OCI-LY3 (cell line): Measurements from ENCODE around the gene RPS6KA2.

Source experiments
- H2AFZ ChIP-seq: fragments of 200-600, 300-600 bp; shearing (Covaris generic); 2 replicates; pipeline ENCODE4 v1.6.0; 2014; ENCODE audit warnings: antibody characterized with exemption, low read depth, low read length
- H3K27ac ChIP-seq: fragments of 200-600, 300-600 bp; sonication (generic); 2 replicates; pipeline ENCODE4 v1.5.1; 2014; ENCODE audit warnings: mild to moderate bottlenecking, low read length, moderate library complexity, mixed read lengths
- H3K27me3 ChIP-seq: fragments of 200-600, 300-600 bp; sonication (generic); 2 replicates; pipeline ENCODE4 v1.6.1; 2014; ENCODE audit warnings: low read depth, low read length, mixed read lengths
- H3K36me3 ChIP-seq: fragments of 200-600, 300-600 bp; sonication (generic); replicated peaks from 2 replicates; pipeline ENCODE3; 2014; ENCODE audit warnings: low read depth, low read length, mixed read lengths
- H3K4me1 ChIP-seq: fragments of 300-600, 200-600 bp; sonication (generic); 2 replicates; pipeline ENCODE4 v1.6.1; 2014; ENCODE audit warnings: low read length, mixed read lengths
- H3K4me2 ChIP-seq: fragments of 200-600, 300-600 bp; sonication (generic); 2 replicates; pipeline ENCODE4 v1.6.1; 2014; ENCODE audit warnings: low read length, mixed read lengths
- H3K4me3 ChIP-seq: fragments of 300-600, 200-600 bp; sonication (generic); 2 replicates; pipeline ENCODE4 v1.5.1; 2014; ENCODE audit warnings: antibody characterized with exemption, mild to moderate bottlenecking, low read length, moderate library complexity
- H3K79me2 ChIP-seq: fragments of 300-600, 200-600 bp; shearing (Covaris generic); 2 replicates; pipeline ENCODE4 v1.6.1; 2014; ENCODE audit warnings: mild to moderate bottlenecking, low read length, mixed read lengths
- H3K9ac ChIP-seq: fragments of 300-600, 200-600 bp; shearing (Covaris generic); 2 replicates; pipeline ENCODE4 v1.6.0; 2014; ENCODE audit warnings: mild to moderate bottlenecking, low read length, moderate library complexity
- H3K9me3 ChIP-seq: fragments of 200-600, 300-600 bp; shearing (Covaris generic); 2 replicates; pipeline ENCODE4 v1.6.1; 2014; ENCODE audit warnings: low read length, mixed read lengths; ENCODE audit not compliant: insufficient read depth
- H4K20me1 ChIP-seq: fragments of 200-600, 300-600 bp; sonication (generic); 2 replicates; pipeline ENCODE4 v1.6.1; 2016; ENCODE audit warnings: low read length, mixed read lengths; ENCODE audit not compliant: insufficient read depth
- CTCF ChIP-seq: fragments of 200-600, 300-600 bp; sonication (generic); IDR thresholded peaks from 2 replicates; pipeline ENCODE4 v1.5.1; 2014; ENCODE audit warnings: antibody characterized with exemption, low read length, low read depth
- EZH2phosphoT487 ChIP-seq: fragments of 200-600 bp; shearing (Covaris generic); IDR thresholded peaks from 2 replicates; pipeline ENCODE4 v1.6.1; 2018; ENCODE audit warnings: antibody characterized with exemption, mixed run types, low read depth

The RPS6KA2 gene

GRCh38 chr6:166410426-166410935, 216.6 kb downstream of the RPS6KA2 start:
- H3K9ac ChIP-seq, result no peak overlapping the region
- no peaks in the 10 kb centered on the region for H3K27me3 ChIP-seq
- no peaks in the 10 kb centered on the region for H4K20me1 ChIP-seq
- H3K27ac ChIP-seq, result no peak overlapping the region
- H3K9me3 ChIP-seq, result no peaks in the 10 kb centered on the region
- no peak overlapping the region for H2AFZ ChIP-seq
- H3K4me3 ChIP-seq, result peak overlapping the region; percentile 37
- H3K4me1 ChIP-seq, result peaks cover 6% of the 10 kb centered on the region; the same call in 1 of the 2 replicates
- H3K4me2 ChIP-seq, result peak overlapping the region; percentile 53
- no peaks in the 10 kb centered on the region for H3K36me3 ChIP-seq
- H3K79me2 ChIP-seq, result no peaks in the 10 kb centered on the region
- no peak for TF ChIP-seq EZH2phosphoT487
- no peak for TF ChIP-seq CTCF

DNA sequence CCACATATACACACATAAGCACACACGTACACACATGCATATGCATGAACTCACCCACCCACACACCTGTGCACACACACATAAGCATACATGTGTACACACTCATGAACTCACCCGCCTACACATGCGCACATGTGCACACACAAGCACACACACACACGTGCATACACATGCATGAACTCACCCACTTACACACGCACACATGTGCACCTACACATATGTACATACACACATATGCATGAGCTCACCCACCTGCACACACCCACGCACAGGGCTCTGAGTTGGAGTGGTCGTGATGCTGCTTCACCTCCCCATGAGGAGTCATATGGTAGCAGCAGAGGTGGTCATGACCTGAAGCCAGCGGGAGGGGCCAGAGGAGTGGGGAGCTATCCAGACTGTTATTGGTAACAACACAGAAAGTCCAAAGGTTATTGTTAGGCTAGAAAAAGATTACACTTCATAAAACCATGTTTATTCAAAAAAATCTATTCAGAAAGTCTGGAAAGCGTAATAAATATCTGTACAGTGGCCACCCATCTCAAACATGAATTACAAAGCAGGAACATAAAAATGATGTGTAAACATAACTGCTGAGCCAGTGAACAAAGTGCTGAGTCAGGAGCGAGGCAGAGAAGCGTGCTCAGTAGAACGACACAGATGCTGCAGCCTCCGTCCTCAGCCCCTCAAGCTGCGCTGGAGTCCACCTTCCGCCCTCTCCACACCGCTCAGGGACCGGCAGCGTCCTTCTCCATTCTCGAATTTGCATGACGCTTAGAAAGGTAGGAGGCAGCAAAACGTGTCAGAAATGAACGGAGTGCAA, 217.9 kb downstream of the RPS6KA2 start:
- H4K20me1 ChIP-seq, result no peaks in the 10 kb centered on the region
- peaks cover 6% of the 10 kb centered on the region; the same call in 1 of the 2 replicates for H3K4me1 ChIP-seq
- H2AFZ ChIP-seq, result no peak overlapping the region
- H3K27me3 ChIP-seq, result no peaks in the 10 kb centered on the region
- no peaks in the 10 kb centered on the region for H3K9me3 ChIP-seq
- no peak overlapping the region for H3K9ac ChIP-seq
- no peaks in the 10 kb centered on the region for H3K36me3 ChIP-seq
- H3K4me2 ChIP-seq, result no peak overlapping the region
- H3K79me2 ChIP-seq, result no peaks in the 10 kb centered on the region
- TF ChIP-seq CTCF (no peak), EZH2phosphoT487 (no peak)
- H3K4me3 ChIP-seq, result no peak overlapping the region
- H3K27ac ChIP-seq, result no peak overlapping the region

DNA sequence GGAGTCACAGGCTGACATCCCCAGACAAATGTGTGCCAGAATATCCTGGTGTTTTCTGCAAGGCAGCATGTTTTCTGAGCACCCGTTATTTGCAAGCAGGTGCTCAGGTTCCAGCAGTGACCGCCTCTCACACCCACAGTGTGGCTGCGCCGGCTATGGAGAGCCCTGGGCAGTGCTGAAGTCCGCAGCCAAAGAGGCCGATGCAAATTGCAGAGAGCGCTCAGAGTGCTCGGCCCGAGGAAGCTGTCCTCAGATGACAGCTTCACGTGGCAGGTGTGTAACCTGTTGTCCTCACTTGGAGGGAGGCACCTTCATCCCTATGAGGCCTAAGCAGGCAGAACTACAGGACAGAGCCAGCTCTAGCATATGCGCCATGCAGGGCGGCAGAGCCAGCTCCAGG, 220.9 kb downstream of the RPS6KA2 start:
- Histone ChIP-seq H3K9me3 (no peaks in the 10 kb centered on the region), H3K4me2 (no peak overlapping the region), H4K20me1 (no peaks in the 10 kb centered on the region), H3K36me3 (no peaks in the 10 kb centered on the region), H3K79me2 (no peaks in the 10 kb centered on the region), H3K4me1 (peaks cover 6% of the 10 kb centered on the region; the same call in 1 of the 2 replicates), H3K4me3 (no peak overlapping the region), H3K27ac (no peak overlapping the region), H3K9ac (no peak overlapping the region), H3K27me3 (no peaks in the 10 kb centered on the region), H2AFZ (no peak overlapping the region)
- TF ChIP-seq CTCF (no peak), EZH2phosphoT487 (no peak)

DNA sequence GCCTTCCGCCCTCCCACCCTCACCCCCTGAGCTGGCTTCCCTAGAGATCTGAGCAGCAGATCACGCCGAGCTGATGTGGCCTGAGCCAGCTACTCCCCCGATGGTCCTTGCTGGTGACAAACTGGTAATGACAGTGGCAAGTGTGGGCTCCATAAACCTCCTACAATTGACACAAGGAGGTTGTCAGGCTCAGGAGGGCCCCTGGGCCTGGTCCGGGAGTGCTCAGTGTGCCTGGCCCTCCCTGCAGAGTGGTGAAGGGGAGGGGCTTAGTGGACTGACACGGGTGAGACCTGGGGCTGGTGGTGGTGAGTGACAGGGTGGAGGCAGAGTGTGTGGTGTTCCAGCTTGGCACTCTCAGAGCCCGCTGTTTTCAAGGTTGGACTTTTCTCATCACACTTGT, 221.7 kb downstream of the RPS6KA2 start:
- Histone ChIP-seq H3K4me3 (no peak overlapping the region), H3K79me2 (no peaks in the 10 kb centered on the region), H4K20me1 (no peaks in the 10 kb centered on the region), H3K27me3 (no peaks in the 10 kb centered on the region), H3K4me1 (peaks cover 3% of the 10 kb centered on the region; the same call in 1 of the 2 replicates), H3K9ac (no peak overlapping the region), H3K4me2 (no peak overlapping the region), H2AFZ (no peak overlapping the region), H3K27ac (no peak overlapping the region), H3K36me3 (no peaks in the 10 kb centered on the region), H3K9me3 (no peaks in the 10 kb centered on the region)
- no peak for TF ChIP-seq CTCF
- no peak for TF ChIP-seq EZH2phosphoT487
